GM18499 (cell line): ENCODE results near the gene DCTN3.

ENCODE experiments used
- ATAC-seq: cut with Tn5 transposase; IDR thresholded peaks from one replicate; pipeline ENCODE4 v1.9.1; 2021; ENCODE audit warnings: moderate number of reproducible peaks; ENCODE audit not compliant: insufficient read depth, unreplicated experiment

DCTN3 gene

DNA sequence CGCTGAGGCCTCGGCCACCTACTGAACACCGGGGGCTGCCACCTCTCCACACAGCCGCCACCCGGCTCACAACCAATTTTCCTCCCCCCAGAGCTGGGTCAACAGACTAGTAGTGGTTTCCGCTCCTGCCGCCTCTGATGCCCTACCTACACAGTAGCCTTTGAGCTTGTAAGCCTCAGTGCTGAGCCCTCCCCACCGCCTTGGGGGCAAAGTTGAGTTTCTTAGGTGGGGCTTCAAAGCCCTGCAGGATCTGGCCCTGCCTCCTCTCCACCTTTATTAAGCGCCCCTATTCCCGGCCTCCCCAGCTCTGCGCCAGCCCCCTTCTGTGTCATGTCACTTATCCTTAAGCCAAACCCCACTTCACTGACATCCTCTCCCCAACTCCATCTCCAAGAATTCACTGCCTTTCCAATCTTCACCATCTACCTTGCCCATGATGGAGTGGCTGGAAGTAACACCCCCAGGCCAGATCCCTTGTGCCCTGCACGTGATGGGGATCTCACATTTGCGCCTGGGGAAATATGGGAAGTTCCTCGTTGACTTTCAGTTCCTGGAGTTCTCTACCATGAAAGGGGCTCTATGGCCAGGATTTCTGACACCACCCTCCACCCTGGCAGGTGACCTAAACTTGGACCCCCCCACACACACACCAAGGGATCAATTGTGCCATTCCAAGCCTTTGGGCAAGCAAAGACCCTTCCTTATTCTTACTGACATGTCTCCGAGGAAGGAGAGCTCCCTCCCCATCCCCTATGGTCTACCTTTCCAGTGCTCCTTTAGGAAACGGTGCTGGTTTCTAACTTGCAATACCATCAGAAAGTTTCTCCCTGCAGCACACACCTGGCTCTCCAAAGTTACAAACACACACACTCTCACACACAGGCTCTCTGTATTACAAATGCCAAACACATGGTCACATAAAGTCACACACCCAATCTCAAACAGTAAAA lies 28.1 kb downstream of the DCTN3 start:
- ATAC-seq = no peak

- ATAC-seq = no peak
Observed at GRCh38 chr9:34591248-34591916, 28.9 kb downstream of the DCTN3 start.

DNA sequence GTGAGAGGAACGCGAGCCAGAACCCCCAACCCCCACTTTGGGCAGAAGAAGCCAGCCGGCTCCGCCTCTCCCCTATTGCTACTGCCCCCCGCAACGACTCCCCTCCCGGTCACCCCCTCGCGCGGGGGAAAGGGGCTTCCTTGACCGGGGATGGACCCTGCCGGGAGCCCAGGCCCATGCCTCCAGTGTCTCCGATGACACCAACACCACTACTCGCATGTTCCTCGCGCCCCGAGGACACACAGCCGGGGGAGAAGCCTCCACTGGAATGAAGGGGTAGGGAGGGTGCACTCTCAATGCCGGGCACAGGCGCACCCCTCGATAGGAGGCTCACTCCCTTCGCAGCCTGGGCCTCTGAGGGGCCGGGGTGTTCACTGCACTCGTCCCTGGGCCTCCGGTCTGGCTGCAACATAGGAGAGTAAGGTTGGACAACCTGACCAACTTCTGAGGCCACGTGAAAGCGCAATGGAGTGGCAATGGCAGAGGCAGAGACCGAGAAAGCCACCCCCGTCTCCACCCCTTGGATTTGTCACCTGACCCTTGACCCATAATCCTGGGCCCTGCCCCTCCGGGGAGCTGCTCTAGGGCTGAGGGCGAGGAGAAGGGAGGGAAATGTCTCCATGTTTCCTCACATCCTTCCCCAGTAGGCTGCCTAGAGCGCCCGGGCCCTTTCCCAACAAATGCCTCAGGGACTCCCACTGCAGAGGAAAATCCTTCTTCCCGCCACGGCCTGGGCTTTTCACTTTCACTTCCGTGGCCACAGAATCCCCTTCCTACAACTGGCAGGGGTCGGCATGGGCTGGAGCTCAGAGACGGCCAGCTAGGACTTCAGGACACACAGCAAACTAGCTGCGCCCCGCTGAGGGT lies 29.7 kb downstream of the DCTN3 start:
- ATAC-seq = no peak

DNA sequence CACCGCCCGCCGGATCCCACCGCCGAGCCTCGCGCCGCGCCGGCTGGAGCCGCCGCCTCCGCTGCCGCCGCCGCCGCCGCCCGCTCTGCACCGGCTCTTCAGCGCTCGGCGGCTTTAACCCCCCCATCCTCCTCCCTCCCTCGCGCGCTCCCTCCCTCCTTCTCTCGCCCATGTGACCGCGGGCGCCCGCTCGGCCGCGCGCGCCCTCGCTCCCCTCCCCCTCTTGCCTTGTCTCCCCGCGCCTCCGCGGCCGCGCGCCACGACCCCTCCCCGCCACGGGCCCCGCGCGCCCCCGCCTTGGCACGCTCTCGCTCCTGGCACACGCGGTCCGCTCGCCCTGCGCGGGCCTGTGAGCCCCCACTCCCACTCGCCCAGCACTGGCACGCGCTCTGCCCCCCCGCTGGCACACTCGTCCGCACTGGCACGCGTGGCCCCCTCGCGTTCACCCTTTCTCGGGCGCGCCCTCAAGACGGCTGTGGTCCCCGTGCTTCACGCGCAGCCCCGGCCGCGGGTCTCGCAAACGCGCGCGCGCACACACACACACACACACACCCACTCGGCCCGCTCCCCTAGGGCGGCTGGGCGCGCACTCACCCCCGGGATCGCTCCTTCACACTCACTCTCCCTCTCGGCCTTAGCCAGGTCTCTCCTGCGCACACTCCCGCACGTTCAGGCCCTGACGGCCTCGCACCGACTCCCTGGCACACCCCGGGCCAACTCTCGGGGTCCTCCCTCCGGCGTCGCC lies 30.5 kb downstream of the DCTN3 start, which contains the start of gene CNTFR:
Gene CNTFR (minus strand): TSS at position 89 of the 745 bp plus-strand sequence. CDS start 20,743 bp downstream, outside the sequence.
- ATAC-seq = no peak

- no peak for ATAC-seq
Observed at GRCh38 chr9:34588671-34589635, 31.3 kb downstream of the DCTN3 start.

- ATAC-seq = no peak
Observed at GRCh38 chr9:34587271-34587670, 33.0 kb downstream of the DCTN3 start.

DNA sequence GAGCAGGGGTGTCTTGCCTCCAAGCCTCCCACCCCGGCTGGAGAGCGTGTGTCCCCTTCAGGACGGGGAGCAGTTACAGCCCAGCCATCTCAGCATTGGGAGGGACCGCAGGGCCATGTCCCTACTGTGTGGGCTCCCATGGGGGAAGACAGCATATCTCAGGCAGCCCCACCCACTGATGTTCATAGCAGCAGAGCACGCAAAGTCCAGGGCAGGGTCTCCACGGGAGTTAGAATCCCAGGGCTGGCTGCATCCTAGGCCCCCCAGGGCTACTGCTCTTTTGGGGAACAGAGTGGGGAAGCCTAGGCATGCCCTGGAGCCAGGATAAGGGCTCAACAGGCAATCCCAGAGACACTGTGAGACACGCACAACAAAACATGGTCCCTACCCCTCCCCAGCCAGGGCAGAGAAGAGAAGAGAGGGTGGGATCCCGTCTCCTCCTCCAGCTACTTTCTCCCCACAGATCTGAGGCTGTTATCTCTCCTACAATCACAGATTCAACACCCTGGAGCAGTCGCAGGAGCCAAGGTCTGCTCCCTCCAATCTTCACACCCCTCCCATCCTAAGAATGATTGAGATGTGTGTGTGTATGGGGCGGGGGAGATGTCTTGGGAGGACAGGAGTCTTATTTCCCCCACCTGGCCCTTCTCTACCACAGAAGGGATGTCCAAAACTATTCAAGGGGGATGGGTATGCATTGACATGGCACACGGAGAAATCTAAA lies 34.2 kb downstream of the DCTN3 start:
- ATAC-seq = no peak

DNA sequence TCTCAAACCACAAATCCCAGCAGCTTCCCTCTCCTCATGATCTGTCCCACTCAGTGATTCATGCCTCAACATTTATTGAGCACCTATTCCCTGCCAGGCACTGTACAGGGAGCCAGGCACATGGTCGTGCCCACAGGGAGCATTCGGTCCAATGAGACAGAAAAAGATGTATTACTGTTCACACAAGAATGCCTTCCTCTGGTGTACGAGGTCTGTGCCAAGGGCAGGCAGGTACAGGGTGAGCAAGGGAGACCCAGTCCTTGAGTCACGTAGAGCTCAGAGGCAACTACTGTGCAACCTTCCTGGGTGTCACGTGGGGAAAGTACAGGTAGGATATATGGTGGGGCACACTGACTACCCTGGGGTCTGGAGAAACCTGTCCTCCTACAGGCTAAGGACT lies 35.3 kb downstream of the DCTN3 start:
- no peak for ATAC-seq

DNA sequence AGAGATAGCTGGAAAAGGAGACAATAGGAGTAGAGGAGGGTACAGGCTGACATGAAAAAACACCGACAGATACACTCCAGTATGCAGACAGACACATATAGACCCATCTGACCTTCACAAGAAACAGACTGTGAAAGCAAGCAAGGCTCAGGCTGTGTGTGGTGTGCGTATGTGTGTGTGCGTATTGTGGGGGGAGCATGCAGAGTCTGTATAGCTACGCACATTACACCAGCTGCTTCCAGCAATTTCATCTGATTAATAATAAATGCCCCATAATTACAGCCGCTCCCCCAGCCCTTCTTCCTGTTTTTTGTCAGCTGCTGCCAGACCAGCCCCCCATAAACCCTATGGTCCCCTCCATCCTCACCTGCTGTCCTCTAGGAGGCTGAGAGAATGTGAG lies 37.5 kb downstream of the DCTN3 start:
- no peak for ATAC-seq

- no peak for ATAC-seq
Observed at GRCh38 chr9:34581318-34581717, 39.0 kb downstream of the DCTN3 start.

GRCh38 chr9:34580358-34580757 lies 39.9 kb downstream of the DCTN3 start:
- no peak for ATAC-seq

DNA sequence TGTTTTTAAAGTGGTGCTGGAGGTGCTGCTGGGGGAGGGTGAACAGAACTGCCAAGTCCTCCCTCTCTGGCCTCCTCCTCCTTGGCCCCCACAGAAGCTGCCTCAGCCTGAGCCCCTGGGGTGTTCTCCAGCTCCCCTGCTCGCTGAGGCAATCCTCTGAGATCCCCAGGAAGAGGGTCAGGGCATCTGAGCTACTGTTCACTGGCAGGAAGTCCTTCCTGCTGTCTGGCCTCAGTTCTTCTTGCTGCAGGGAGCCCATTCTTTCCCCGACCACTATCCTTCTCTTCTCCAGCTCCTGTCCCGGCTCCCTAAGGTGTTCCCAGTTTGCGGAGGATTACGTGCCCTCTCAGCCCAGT lies 40.5 kb downstream of the DCTN3 start:
- ATAC-seq = no peak

DNA sequence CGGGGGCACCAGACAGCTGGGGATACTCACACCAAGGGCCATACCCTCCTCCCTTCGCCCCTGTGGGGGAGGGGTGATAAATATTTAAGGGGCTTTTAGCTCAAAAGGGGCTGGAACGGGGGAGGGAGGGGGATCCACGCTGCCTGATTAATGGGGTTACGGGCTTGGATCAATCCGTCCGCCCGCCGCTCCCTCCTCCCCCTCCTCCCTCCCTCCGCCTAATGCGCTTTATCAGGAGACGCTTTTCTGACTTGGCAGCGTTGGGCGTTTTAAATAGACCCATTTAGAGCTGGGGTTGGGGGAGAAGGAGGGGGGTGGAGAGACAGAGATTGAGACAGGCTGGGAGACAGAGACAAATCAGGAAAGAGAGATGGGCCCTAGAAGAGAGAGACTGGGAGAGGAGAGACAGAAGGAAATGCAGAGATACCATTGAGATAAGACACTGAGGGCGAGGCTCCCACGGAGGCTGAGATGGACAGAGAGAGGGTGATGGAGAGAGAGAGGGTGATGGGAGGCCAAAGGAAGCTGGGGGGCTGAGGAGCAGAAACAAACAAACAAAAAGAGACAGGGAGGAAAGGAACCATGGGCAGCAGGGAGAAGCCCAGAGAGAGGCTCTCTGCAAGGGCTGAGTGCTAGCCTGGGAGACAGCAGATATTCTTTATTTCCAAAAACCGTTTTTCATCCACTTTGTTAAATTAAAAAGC lies 41.0 kb downstream of the DCTN3 start:
- no peak for ATAC-seq

DNA sequence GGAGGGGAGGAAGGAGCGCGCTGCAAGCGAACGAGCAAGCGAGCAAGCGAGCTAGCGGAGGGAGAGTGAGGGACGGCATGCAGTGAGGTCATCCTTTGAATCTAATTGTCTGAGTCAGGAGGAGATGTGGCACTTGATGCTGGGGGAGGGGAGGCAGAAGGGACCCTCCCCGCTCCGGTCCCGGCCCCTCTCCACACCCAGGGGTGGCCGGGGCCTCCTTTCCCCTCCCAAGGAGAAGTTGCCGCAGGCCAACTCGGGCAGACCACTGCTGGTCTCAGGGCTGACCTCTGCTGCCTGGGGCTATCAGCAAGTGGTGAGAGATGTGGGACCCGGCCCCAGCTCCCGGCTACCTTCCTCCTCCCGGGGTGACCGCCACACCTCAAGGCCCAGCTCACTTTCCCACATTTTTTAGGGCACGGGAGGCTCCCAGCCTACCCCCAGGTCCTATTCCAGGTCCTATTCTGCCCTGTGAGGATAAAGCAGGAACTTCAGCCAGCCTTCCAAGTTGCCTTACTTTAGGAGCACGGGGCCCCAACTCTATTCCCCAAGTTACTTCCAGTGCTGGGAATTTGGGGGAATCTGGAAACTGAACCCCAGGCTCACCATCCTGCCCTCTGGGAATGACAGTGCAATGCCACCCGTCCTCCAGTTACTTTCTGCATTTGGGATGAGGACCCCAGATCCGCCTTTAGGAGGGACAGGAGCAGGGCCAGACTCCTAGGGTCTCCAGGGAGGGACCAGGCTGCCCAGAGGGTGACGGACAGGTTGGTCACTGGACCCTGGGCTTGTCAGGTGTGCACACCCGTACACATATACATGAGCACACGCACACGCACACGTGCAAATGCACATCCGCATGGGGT lies 41.8 kb downstream of the DCTN3 start:
- no peak for ATAC-seq

DNA sequence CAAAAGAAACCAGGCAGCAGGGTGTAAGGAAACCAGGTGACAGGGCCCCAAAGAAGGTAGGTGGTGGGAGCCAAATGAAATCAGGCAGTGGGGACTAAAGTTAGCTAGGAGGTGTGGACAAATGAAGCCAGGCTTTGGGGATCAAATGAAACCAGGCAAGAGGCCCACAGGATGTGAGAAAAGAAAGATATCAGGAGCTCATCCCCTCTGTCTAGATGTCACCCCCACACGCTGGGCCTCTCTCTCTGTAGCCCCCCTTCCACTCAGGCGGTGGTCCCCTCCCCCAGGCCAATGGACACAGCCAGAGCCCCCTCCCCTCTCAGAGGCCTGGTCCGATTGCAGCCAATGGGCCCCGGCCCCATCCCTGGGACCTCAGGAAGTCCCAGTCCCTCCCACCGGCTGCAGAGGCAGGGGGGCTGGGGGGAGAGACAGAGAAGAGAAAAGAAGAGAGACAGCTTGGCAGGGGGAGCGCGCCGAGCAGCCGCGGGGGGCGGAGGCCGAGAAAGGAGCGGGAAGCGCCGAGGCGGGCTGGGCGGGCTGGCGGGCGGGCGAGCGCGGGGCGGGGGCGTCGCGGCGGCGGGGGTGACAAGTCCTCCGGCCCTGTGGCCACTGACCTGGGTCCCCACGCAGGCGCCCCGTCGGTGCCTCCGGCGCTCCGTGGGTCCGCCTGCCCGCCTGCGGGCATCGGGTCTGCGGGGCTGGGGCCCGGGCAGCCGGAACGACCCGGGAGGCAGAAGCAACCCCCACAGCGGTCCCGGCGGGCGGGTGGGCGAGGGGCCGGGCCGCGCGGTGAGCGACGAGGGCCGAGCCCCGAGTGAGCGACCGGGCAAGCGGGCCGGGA lies 42.7 kb downstream of the DCTN3 start:
- ATAC-seq = no peak
